Upper lobe of left lung (tissue), 4 donors: Measurements from ENCODE around the gene LRP1B.

Experiments used
- EP300 ChIP-seq, 4 donors: sonication (generic); formaldehyde crosslinking; IDR thresholded peaks; one replicate each; pipeline ENCODE4 v1.5.1; 2017; ENCODE audit warnings: antibody characterized with exemption in 4 of 4, control low read depth in 2 of 4
- POLR2A ChIP-seq, 4 donors: fragments of 450-650 bp; IDR thresholded peaks; one replicate each; pipeline ENCODE4 v1.5.1; 2016 to 2017; ENCODE audit warnings: antibody characterized with exemption in 4 of 4, mild to moderate bottlenecking in 2 of 4
- TF ChIP-seq, protein P1 (sequence below), 6 experiments: fragments of 450-650 bp in 4 of 6; fragments of 200-600 bp in 2 of 6; sonication (generic) in 2 of 6; IDR thresholded peaks; one replicate each; pipeline ENCODE4 v1.5.1; 2016 to 2019; ENCODE audit warnings: antibody characterized with exemption in 6 of 6

DNA sequence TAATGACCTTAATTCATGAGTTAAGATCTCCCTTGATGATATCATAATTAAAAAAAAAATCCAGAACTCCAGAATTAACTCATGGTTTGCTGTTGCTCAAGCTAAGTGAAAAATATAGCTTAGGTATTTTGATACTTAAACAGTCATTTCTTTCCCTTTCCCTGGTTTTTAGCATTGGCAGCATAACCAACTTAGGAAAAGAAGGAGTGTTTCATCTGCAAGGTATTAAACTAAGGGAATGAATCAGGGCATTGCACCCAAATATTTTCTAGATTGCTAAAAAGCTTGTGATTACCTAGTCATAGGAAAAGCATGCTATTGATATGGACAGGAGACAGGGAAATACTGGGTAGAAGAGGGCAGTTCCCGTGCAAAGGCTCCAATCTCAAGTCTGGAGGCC lies 207.2 kb downstream of the LRP1B start:
- TF ChIP-seq POLR2A (IDR thresholded peaks at IDR 0.05) (no peak), EP300 (IDR thresholded peaks at IDR 0.05) (no peak)
- TF ChIP-seq, protein P1, sequence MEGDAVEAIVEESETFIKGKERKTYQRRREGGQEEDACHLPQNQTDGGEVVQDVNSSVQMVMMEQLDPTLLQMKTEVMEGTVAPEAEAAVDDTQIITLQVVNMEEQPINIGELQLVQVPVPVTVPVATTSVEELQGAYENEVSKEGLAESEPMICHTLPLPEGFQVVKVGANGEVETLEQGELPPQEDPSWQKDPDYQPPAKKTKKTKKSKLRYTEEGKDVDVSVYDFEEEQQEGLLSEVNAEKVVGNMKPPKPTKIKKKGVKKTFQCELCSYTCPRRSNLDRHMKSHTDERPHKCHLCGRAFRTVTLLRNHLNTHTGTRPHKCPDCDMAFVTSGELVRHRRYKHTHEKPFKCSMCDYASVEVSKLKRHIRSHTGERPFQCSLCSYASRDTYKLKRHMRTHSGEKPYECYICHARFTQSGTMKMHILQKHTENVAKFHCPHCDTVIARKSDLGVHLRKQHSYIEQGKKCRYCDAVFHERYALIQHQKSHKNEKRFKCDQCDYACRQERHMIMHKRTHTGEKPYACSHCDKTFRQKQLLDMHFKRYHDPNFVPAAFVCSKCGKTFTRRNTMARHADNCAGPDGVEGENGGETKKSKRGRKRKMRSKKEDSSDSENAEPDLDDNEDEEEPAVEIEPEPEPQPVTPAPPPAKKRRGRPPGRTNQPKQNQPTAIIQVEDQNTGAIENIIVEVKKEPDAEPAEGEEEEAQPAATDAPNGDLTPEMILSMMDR (IDR thresholded peaks at IDR 0.05) = no peak
